Dendritic cell treated with granulocyte-macrophage colony-stimulating factor and Interleukin-4, amounts not matched to agents 40 ng/mL and 50 ng/mL, for 4 days (primary cell): ENCODE measurements around the gene CACNG7.

Source experiments
- H3K27ac Mint-ChIP-seq: one replicate; pipeline ENCODE4 v1.8.0; 2022; ENCODE audit warnings: mild to moderate bottlenecking, mixed read lengths
- H3K27me3 Mint-ChIP-seq: one replicate; pipeline ENCODE4 v1.8.0; 2022; ENCODE audit warnings: mild to moderate bottlenecking, mixed read lengths
- H3K36me3 Mint-ChIP-seq: one replicate; pipeline ENCODE4 v1.8.0; 2022; ENCODE audit warnings: low read depth, mixed read lengths
- H3K4me1 Mint-ChIP-seq: one replicate; pipeline ENCODE4 v1.8.0; 2022; ENCODE audit warnings: low read depth, mixed read lengths
- H3K4me3 Mint-ChIP-seq: one replicate; pipeline ENCODE4 v1.8.0; 2022; ENCODE audit warnings: mild to moderate bottlenecking, moderate library complexity, mixed read lengths
- H3K9me3 Mint-ChIP-seq: one replicate; pipeline ENCODE4 v1.8.0; 2022; ENCODE audit warnings: mixed read lengths
- intact Hi-C: fragments of 100-400 bp; cut with micrococcal nuclease; formaldehyde crosslinking; loops from one replicate; pipeline ENCODE4 v1.15.0; 2022

CACNG7 gene

DNA sequence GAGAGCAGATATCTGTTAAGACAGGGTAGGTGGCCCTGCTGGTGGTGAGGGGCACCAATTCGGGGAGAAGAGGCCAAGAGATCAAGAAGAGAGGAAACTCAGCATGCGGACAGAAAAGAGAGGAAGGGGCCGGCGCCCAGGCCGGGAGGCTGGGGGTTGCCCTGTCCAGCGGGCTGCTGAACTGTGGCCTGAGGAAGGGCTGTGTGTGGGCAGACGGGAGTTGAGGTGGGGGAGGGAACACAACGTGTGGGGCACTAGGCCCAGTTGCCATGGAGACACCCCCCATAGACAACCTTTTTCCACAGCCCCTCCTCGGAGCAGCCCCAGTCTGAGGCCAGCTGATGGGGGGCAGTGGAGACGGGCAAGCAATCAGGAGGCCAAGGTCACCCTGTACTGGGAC is 51.1 kb downstream of the CACNG7 start:
- peaks cover 37% of the 10 kb centered on the region for H3K4me1 Mint-ChIP-seq
- no peaks in the 10 kb centered on the region for H3K36me3 Mint-ChIP-seq

GRCh38 chr19:53960886-53961285 is 51.8 kb downstream of the CACNG7 start:
- intact Hi-C loops, result no loop called here
- Mint-ChIP-seq H3K27me3 (peaks cover 89% of the 10 kb centered on the region), H3K9me3 (no peaks in the 10 kb centered on the region), H3K36me3 (no peaks in the 10 kb centered on the region), H3K27ac (no peak overlapping the region), H3K4me3 (no peak overlapping the region), H3K4me1 (peaks cover 41% of the 10 kb centered on the region)

More for the DNA sequence above, 51.1 kb downstream of the CACNG7 start:
- H3K9me3 Mint-ChIP-seq, result no peaks in the 10 kb centered on the region
- H3K27ac Mint-ChIP-seq, result no peak overlapping the region
- H3K4me3 Mint-ChIP-seq, result no peak overlapping the region
- peaks cover 88% of the 10 kb centered on the region for H3K27me3 Mint-ChIP-seq
- intact Hi-C loops, result no loop called here

DNA sequence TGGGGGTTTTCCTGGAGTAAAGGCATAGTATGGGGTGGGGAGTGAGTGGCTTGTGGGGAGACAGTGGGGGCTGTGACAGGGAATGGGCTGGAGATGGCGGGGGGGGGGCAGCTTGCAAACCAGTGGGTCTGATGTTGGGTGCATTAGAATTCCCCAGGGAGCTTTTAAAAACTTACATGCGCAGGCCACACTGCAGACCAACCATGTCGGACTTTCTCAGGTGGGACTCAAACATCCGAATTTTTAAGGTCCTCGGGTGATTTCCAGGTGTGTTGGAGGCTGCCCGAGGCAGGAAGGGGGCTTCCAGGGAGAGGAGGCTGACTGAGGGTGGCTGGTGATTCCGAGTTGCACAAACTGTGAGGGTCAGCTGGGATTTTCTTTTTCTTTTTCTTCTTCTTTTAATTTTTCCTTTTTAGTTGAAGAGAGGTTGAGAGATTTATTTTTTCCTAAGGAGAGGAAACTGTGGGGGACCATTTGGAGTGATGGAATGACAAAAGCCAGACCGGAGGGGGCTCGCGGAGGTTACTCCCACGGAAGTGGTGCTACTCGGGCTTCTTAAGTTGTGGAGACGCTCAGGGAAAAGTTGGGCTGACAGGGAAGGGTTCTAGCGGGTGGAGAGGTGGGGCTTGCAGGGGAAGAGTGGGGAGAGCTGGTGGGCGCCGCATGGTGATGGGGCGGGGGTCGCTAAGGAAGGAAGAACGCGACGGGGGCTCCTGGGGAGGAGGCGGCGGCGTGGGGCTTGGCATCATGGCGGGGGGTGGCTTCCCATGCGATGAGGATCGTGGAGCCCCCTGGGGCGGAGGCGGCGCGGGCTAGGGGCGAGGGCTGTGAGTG is 52.7 kb downstream of the CACNG7 start:
- Mint-ChIP-seq H3K9me3 (no peaks in the 10 kb centered on the region), H3K4me3 (no peak overlapping the region), H3K4me1 (peaks cover 41% of the 10 kb centered on the region), H3K36me3 (no peaks in the 10 kb centered on the region), H3K27ac (no peak overlapping the region), H3K27me3 (peaks cover 91% of the 10 kb centered on the region)
- intact Hi-C loops, result no loop called here

- intact Hi-C loops, result no loop called here
- peaks cover 38% of the 10 kb centered on the region for H3K4me1 Mint-ChIP-seq
- H3K9me3 Mint-ChIP-seq, result no peaks in the 10 kb centered on the region
- no peak within 1 kb of the TSS for H3K27ac Mint-ChIP-seq
- no peaks in the 10 kb centered on the region for H3K36me3 Mint-ChIP-seq
- peaks cover 88% of the 10 kb centered on the region for H3K27me3 Mint-ChIP-seq
- H3K4me3 Mint-ChIP-seq, result no peak within 1 kb of the TSS
Measured at GRCh38 chr19:53962887-53963431, 53.9 kb downstream of the CACNG7 start, which contains the start of gene CACNG8. Gene CACNG8, plus strand, starts transcription at chr19:53962937.

GRCh38 chr19:53965091-53965490 is 56.0 kb downstream of the CACNG7 start:
- intact Hi-C loops, result no loop called here
- peak overlapping the region; percentile 27 for H3K4me3 Mint-ChIP-seq
- H3K36me3 Mint-ChIP-seq, result no peaks in the 10 kb centered on the region
- H3K27me3 Mint-ChIP-seq, result peaks cover 84% of the 10 kb centered on the region
- H3K4me1 Mint-ChIP-seq, result peaks cover 23% of the 10 kb centered on the region
- no peak overlapping the region for H3K27ac Mint-ChIP-seq
- no peaks in the 10 kb centered on the region for H3K9me3 Mint-ChIP-seq

- peaks cover 70% of the 10 kb centered on the region for H3K27me3 Mint-ChIP-seq
- H3K36me3 Mint-ChIP-seq, result no peaks in the 10 kb centered on the region
- H3K4me1 Mint-ChIP-seq, result peaks cover 20% of the 10 kb centered on the region
- H3K4me3 Mint-ChIP-seq, result no peak overlapping the region
- intact Hi-C loops, result no loop called here
- no peaks in the 10 kb centered on the region for H3K9me3 Mint-ChIP-seq
- H3K27ac Mint-ChIP-seq, result no peak overlapping the region
Measured at GRCh38 chr19:53966931-53967330, 57.9 kb downstream of the CACNG7 start.

GRCh38 chr19:53969366-53969765 is 60.3 kb downstream of the CACNG7 start:
- H3K27me3 Mint-ChIP-seq, result peaks cover 65% of the 10 kb centered on the region
- no peaks in the 10 kb centered on the region for H3K9me3 Mint-ChIP-seq
- no peaks in the 10 kb centered on the region for H3K36me3 Mint-ChIP-seq
- H3K4me3 Mint-ChIP-seq, result no peak overlapping the region
- intact Hi-C loops, result no loop called here
- H3K4me1 Mint-ChIP-seq, result peaks cover 20% of the 10 kb centered on the region
- H3K27ac Mint-ChIP-seq, result no peak overlapping the region

GRCh38 chr19:53971673-53972072 is 62.6 kb downstream of the CACNG7 start:
- intact Hi-C loops, result loop anchor here (10.0 kb wide), 1 partner anchor 53 kb away; no protein-coding TSS in a partner anchor
- H3K4me1 Mint-ChIP-seq, result peaks cover 9% of the 10 kb centered on the region
- H3K4me3 Mint-ChIP-seq, result peak overlapping the region; percentile 9
- H3K36me3 Mint-ChIP-seq, result no peaks in the 10 kb centered on the region
- peaks cover 58% of the 10 kb centered on the region for H3K27me3 Mint-ChIP-seq
- H3K9me3 Mint-ChIP-seq, result no peaks in the 10 kb centered on the region
- no peak overlapping the region for H3K27ac Mint-ChIP-seq

DNA sequence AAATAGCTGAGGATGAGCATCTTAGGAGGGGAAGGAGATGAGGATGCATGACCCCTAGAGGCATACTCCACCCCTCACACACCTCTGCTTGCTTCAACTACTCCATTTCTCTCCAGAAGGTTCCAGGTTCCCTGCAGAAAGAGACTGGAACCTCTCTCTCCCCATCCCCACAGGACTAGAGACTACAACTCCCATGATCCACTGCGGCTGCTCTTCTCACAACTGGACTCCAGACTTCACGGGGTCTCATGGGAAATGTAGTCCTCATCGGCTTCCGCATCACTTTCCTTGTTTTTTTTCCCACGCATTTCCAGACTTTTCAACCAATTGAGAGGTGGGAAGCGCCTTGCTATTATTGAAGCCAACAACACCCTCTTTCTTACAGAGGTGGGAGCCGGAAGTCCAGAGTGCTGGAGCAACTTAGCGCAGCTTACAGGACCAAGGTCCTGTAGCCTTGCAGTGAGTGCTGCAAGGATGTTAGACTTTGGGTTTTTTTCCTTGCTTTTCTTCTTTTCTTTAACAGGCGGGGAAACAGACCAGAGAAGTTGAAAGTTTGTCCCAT is 68.4 kb downstream of the CACNG7 start:
- H3K27ac Mint-ChIP-seq, result peak overlapping the region; percentile 51
- intact Hi-C loops, result loop anchor here (10.0 kb wide), 1 partner anchor 47 kb away; no protein-coding TSS in a partner anchor
- H3K9me3 Mint-ChIP-seq, result peaks cover 9% of the 10 kb centered on the region
- peaks cover 36% of the 10 kb centered on the region for H3K4me1 Mint-ChIP-seq
- peaks cover 68% of the 10 kb centered on the region for H3K27me3 Mint-ChIP-seq
- no peaks in the 10 kb centered on the region for H3K36me3 Mint-ChIP-seq
- H3K4me3 Mint-ChIP-seq, result peak overlapping the region; percentile 44

DNA sequence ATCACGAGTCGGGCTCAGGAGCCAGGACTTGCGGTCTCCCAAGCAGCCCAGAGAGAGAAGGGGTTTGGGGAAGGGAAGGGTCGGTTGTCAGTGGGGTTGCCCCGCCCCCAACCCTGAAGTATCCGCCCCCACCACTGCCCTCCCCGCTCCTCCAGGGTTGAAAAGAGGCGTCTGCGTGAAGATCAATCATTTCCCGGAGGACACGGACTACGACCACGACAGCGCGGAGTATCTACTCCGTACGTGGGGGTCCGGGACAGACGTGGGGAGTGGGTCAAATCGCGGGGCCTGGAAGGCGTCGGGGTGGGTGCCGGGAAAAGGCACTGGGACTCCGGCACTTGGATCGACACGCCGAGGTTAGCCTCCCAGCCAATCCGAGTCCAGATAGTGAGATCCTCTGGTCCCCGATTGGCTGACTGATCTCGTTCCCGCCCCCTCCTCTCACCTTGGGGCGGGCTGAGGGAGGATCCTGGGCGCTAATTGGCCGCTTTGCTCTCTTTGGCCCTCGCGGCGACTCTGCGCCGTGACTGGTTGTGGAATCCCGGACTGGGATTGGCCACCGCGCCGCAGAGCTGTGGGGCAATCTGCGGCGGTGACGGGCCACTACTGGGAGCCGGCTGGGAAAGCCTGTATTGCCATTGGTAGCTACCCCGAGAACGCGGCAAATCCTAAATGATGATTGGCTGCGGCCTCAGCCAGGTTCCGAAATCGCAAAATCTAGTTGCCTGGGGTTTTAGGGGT is 69.1 kb downstream of the CACNG7 start:
- peaks cover 9% of the 10 kb centered on the region for H3K9me3 Mint-ChIP-seq

GRCh38 chr19:53978975-53979801 is 70.1 kb downstream of the CACNG7 start:
- peak overlapping the region; percentile 1 for H3K27ac Mint-ChIP-seq
- peak overlapping the region; percentile 74 for H3K4me3 Mint-ChIP-seq
- intact Hi-C loops, result loop anchor here (10.0 kb wide), 1 partner anchor 46 kb away; no protein-coding TSS in a partner anchor
- peaks cover 9% of the 10 kb centered on the region for H3K9me3 Mint-ChIP-seq
- peaks cover 58% of the 10 kb centered on the region for H3K27me3 Mint-ChIP-seq
- H3K4me1 Mint-ChIP-seq, result peaks cover 36% of the 10 kb centered on the region
- H3K36me3 Mint-ChIP-seq, result no peaks in the 10 kb centered on the region

More for the DNA sequence above, 69.1 kb downstream of the CACNG7 start:
- peak overlapping the region; percentile 51 for H3K27ac Mint-ChIP-seq
- no peaks in the 10 kb centered on the region for H3K36me3 Mint-ChIP-seq
- intact Hi-C loops, result loop anchor here (10.0 kb wide), 1 partner anchor 47 kb away; no protein-coding TSS in a partner anchor
- peaks cover 36% of the 10 kb centered on the region for H3K4me1 Mint-ChIP-seq
- H3K4me3 Mint-ChIP-seq, result peak overlapping the region; percentile 51
- H3K27me3 Mint-ChIP-seq, result peaks cover 62% of the 10 kb centered on the region

DNA sequence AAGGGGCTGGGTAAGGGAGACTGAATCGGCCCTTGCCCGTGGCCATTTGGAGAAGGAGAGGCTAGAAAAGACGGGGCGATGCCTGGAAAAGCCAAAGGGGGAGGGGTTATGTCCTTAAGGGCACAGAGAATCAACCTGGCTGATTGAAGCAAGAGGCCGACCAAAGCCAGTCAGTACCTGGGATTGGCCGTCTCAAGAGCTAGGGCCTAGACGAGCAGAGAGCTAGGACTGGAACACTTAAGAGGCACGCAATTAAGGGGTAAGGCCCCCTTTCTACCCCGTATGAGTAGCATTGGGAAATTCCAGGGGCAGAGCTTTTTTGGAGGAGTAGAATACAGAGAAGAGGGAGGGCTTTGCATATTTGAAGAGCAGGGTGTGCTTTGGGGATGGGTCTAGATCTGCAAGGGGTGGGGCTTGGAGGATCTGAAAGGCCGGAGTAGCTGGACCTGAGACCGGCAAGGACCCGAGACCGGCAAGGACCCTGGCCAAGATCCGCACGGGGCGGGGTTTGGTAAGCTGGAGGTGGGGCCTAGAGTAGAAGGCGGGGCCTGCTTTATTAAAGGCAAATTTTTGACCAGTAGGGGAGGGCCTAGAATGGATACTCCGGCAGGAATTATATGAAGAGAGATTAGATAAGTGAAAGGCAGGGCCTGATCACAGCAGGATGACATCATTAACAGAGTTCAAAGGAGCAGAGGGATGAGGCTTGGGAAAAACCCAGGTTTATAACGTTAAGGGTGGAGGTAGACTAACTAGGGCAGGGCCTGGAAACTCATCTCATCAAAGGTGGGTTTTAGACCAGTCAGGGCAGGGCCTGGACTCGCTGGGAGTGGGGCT is 71.7 kb downstream of the CACNG7 start:
- H3K27me3 Mint-ChIP-seq, result peaks cover 52% of the 10 kb centered on the region
- no peaks in the 10 kb centered on the region for H3K36me3 Mint-ChIP-seq
- H3K27ac Mint-ChIP-seq, result peak overlapping the region; percentile 17
- H3K4me3 Mint-ChIP-seq, result peak overlapping the region; percentile 74
- peaks cover 9% of the 10 kb centered on the region for H3K9me3 Mint-ChIP-seq
- intact Hi-C loops, result no loop called here
- H3K4me1 Mint-ChIP-seq, result peaks cover 36% of the 10 kb centered on the region
